ENCODE results near the gene CAMK1D. TPM values are rescaled to one million over a fixed set of nuclear protein-coding genes. Genes with fewer than 3 reads are reported as not detected.

Gene CAMK1D
- total RNA-seq, 2 donors from 2014 or later = 4.5 to 7.8 TPM

DNA sequence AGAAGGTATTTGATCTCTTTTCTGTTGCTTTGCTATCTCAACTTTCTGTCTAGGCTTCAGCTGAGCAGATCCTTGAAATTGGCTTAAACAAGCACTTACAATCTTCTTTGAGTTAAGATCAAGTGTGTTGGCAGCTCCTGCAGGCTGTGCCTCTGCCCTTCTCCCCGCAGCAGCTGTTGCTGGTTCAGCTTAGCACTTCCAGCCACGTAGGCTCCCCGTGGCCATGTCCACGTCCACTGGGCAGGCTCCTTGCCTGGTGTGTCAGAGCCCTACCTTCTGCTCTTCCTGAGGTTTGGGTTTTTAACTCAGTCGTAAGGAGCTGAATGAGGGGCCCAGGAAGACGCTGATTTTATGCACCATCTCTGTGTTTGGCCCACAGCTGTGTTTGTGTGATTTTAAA lies 47.2 kb downstream of the CAMK1D start:
- no peaks in the 10 kb centered on the region for H3K4me1 ChIP-seq (ENCODE audit: control insufficient read depth, insufficient read depth, low read length)
- H3K9me3 ChIP-seq (ENCODE audit: control insufficient read depth, low read length) = no peaks in the 10 kb centered on the region
- no peak for DNase-seq
- no peaks in the 10 kb centered on the region for H3K27me3 ChIP-seq (ENCODE audit: control insufficient read depth, insufficient read depth, low read length, poor library complexity, severe bottlenecking)
- peaks cover 1% of the 10 kb centered on the region for H3K9me3 Mint-ChIP-seq
- TF ChIP-seq CTCF (conservative IDR thresholded peaks at IDR 0.05) = no peak
- no peak overlapping the region for H3K27ac Mint-ChIP-seq
- no peaks in the 10 kb centered on the region for H3K27me3 Mint-ChIP-seq (ENCODE audit: insufficient read depth)
- WGBS, 2 experiments (ENCODE audit: insufficient coverage in 1 of 2, insufficient read length in 1 of 2) = 88 to 91% methylated on average over 5 to 6 of the region's 6 CpGs
- no peak overlapping the region for H3K4me3 ChIP-seq (ENCODE audit: low read length)
- peaks cover 10% of the 10 kb centered on the region for H3K4me1 Mint-ChIP-seq
- H3K9ac ChIP-seq (ENCODE audit: extremely low read depth, low read length, poor library complexity, severe bottlenecking) = no peak overlapping the region
- no peak overlapping the region for H3K4me3 Mint-ChIP-seq
- H3K36me3 Mint-ChIP-seq (ENCODE audit: low read depth) = no peaks in the 10 kb centered on the region
- H3K27ac ChIP-seq (ENCODE audit: low read depth, low read length) = no peak overlapping the region
- no peaks in the 10 kb centered on the region for H3K36me3 ChIP-seq (ENCODE audit: control insufficient read depth, insufficient read depth, low read length)

DNA sequence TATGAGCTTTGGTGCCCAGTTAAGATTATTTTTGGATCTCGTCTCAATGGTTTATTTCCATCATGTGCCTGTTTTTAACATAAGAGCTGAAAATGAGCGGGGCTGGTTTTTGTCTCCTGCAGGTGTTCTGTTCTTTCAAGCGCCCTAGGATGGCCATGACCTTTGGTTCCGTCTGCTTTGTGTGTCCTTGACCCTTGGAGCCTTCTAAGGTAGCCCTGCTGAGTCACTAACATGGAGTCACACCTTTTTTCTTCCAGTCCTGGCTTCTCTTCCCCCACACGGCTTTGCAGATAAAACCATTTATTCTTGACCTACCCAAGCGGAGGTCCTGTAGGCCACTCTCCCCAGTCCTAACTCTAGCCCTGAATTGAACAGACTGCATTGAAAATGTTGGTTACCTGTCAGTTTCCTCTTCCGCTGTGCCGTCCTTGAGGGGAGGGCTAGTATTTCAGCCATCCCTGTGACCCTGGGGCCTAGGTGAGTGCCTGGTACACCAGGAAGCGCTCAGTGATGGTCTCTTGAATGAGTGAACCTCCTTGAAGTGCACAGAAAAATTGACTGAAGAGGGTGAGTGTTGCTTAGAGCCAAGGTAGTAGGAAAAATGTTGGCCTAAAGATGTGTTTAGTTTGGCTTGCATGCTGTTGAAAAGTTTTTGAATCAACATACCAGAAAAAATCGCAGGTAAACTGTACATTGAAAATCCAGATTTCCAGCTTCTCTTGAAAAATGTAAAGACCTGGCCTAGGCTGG lies 48.0 kb downstream of the CAMK1D start:
- no peak overlapping the region for H3K27ac Mint-ChIP-seq
- Histone ChIP-seq H3K27me3 (ENCODE audit: control insufficient read depth, insufficient read depth, low read length, poor library complexity, severe bottlenecking) (no peaks in the 10 kb centered on the region), H3K4me1 (ENCODE audit: control insufficient read depth, insufficient read depth, low read length) (no peaks in the 10 kb centered on the region), H3K9ac (ENCODE audit: extremely low read depth, low read length, poor library complexity, severe bottlenecking) (no peak overlapping the region), H3K9me3 (ENCODE audit: control insufficient read depth, low read length) (no peaks in the 10 kb centered on the region), H3K36me3 (ENCODE audit: control insufficient read depth, insufficient read depth, low read length) (no peaks in the 10 kb centered on the region), H3K27ac (ENCODE audit: low read depth, low read length) (no peak overlapping the region), H3K4me3 (ENCODE audit: low read length) (no peak overlapping the region)
- no peak for TF ChIP-seq CTCF (conservative IDR thresholded peaks at IDR 0.05)
- 88 to 89% methylated on average over 9 to 10 of the region's 10 CpGs for WGBS, 2 experiments (ENCODE audit: insufficient coverage in 1 of 2, insufficient read length in 1 of 2)
- no peak for DNase-seq
- H3K9me3 Mint-ChIP-seq = peaks cover 1% of the 10 kb centered on the region
- H3K4me3 Mint-ChIP-seq = no peak overlapping the region
- H3K27me3 Mint-ChIP-seq (ENCODE audit: insufficient read depth) = no peaks in the 10 kb centered on the region
- H3K36me3 Mint-ChIP-seq (ENCODE audit: low read depth) = no peaks in the 10 kb centered on the region
- H3K4me1 Mint-ChIP-seq = peaks cover 10% of the 10 kb centered on the region

DNA sequence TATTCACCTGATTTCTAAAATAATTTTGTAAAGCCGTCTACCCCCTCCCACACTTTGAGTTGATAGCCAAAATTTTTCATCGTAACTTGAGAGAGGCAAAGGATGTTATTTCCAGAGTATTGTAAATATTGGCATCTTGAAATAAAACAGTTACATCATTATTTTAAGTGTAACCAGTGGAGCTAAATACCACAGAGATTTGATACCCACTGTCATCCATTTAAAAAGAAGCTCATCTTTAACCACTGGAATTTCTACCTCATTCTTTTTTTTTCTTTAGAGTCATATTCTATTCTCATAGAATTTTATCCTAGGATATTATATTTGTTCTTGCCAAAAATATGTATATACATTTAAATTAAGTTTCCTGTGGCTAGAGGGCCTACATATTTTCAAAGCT lies 48.6 kb downstream of the CAMK1D start:
- Histone ChIP-seq H3K4me1 (ENCODE audit: control insufficient read depth, insufficient read depth, low read length) (no peaks in the 10 kb centered on the region), H3K36me3 (ENCODE audit: control insufficient read depth, insufficient read depth, low read length) (no peaks in the 10 kb centered on the region), H3K4me3 (ENCODE audit: low read length) (no peak overlapping the region), H3K27ac (ENCODE audit: low read depth, low read length) (no peak overlapping the region), H3K9ac (ENCODE audit: extremely low read depth, low read length, poor library complexity, severe bottlenecking) (no peak overlapping the region), H3K27me3 (ENCODE audit: control insufficient read depth, insufficient read depth, low read length, poor library complexity, severe bottlenecking) (no peaks in the 10 kb centered on the region), H3K9me3 (ENCODE audit: control insufficient read depth, low read length) (no peaks in the 10 kb centered on the region)
- no peak for TF ChIP-seq CTCF (conservative IDR thresholded peaks at IDR 0.05)
- Mint-ChIP-seq H3K27me3 (ENCODE audit: insufficient read depth) (no peaks in the 10 kb centered on the region), H3K36me3 (ENCODE audit: low read depth) (no peaks in the 10 kb centered on the region), H3K4me1 (peaks cover 10% of the 10 kb centered on the region), H3K4me3 (no peak overlapping the region), H3K27ac (no peak overlapping the region), H3K9me3 (peaks cover 1% of the 10 kb centered on the region)
- 100% methylated on average over 2 of the region's 2 CpGs; no CpG with 5 or more reads in 1 of the 2 experiments for WGBS, 2 experiments (ENCODE audit: insufficient coverage in 1 of 2, insufficient read length in 1 of 2)
- DNase-seq = no peak

Measured in endodermal cell (in vitro differentiated cells).